SK-N-SH treated with all-trans-retinoic acid at 6 μM for 48 hours (cell line): Measurements from ENCODE around the gene DUSP14.

Source experiments
- ATAC-seq: fragments of 200-7000 bp; cut with Tn5 transposase; 3 replicates; pipeline ENCODE4 v1.9.1; 2020; ENCODE audit warnings: mild to moderate bottlenecking, moderate library complexity
- ARNTL ChIP-seq: fragments of 450-650 bp; formaldehyde crosslinking; IDR thresholded peaks from 2 replicates; pipeline ENCODE4 v1.5.0; 2020; ENCODE audit warnings: low read depth, mild to moderate bottlenecking, moderate library complexity, borderline replicate concordance
- BACH2 ChIP-seq: fragments of 250-450 bp; sonication (Bioruptor Pico); IDR thresholded peaks from 2 replicates; pipeline ENCODE4 v1.9.0; 2021; ENCODE audit warnings: mild to moderate bottlenecking, borderline replicate concordance
- CSDC2 ChIP-seq: fragments of 250-450 bp; sonication (Bioruptor Pico); IDR thresholded peaks from 2 replicates; pipeline ENCODE4 v1.5.0; 2020; ENCODE audit warnings: mild to moderate bottlenecking, moderate library complexity
- ESRRG ChIP-seq: fragments of 250-450 bp; sonication (Bioruptor Pico); IDR thresholded peaks from 2 replicates; pipeline ENCODE4 v1.6.1; 2021; ENCODE audit warnings: mild to moderate bottlenecking
- GLIS3 ChIP-seq: fragments of 250-450 bp; sonication (Bioruptor Pico); IDR thresholded peaks from 2 replicates; pipeline ENCODE4 v1.5.0; 2020; ENCODE audit warnings: mild to moderate bottlenecking, moderate library complexity
- ISL1 ChIP-seq: fragments of 250-450 bp; sonication (Bioruptor Pico); IDR thresholded peaks from 2 replicates; pipeline ENCODE4 v2.1.2; 2022; ENCODE audit warnings: mild to moderate bottlenecking, moderate library complexity
- OSR1 ChIP-seq: fragments of 250-450 bp; sonication (Bioruptor Pico); IDR thresholded peaks from 2 replicates; pipeline ENCODE4 v1.8.0; 2022; ENCODE audit warnings: moderate library complexity, mild to moderate bottlenecking, inconsistent platforms
- PPARA ChIP-seq: fragments of 250-450 bp; sonication (Bioruptor Pico); IDR thresholded peaks from 2 replicates; pipeline ENCODE4 v1.5.0; 2020; ENCODE audit warnings: mild to moderate bottlenecking, borderline replicate concordance
- RARB ChIP-seq: fragments of 250-450 bp; sonication (Bioruptor Pico); IDR thresholded peaks from 2 replicates; pipeline ENCODE4 v1.8.0; 2021; ENCODE audit warnings: mild to moderate bottlenecking, moderate library complexity
- TCF4 ChIP-seq: fragments of 250-450 bp; sonication (Bioruptor Pico); IDR thresholded peaks from 2 replicates; pipeline ENCODE4 v1.8.0; 2021; ENCODE audit warnings: mild to moderate bottlenecking, moderate library complexity, borderline replicate concordance
- TOX ChIP-seq: fragments of 250-450 bp; sonication (Bioruptor Pico); IDR thresholded peaks from 2 replicates; pipeline ENCODE4 v1.8.0; 2021; ENCODE audit warnings: mild to moderate bottlenecking, moderate library complexity, borderline replicate concordance
- ZFP3 ChIP-seq: fragments of 250-450 bp; sonication (Bioruptor Pico); IDR thresholded peaks from 2 replicates; pipeline ENCODE4 v1.5.0; 2020; ENCODE audit warnings: mild to moderate bottlenecking, moderate library complexity
- ZFP30 ChIP-seq: fragments of 450-650 bp; formaldehyde crosslinking; IDR thresholded peaks from 2 replicates; pipeline ENCODE4 v1.5.0; 2022; ENCODE audit warnings: mild to moderate bottlenecking, moderate library complexity
- ZNF565 ChIP-seq: fragments of 450-650 bp; formaldehyde crosslinking; conservative IDR thresholded peaks from 2 replicates; pipeline ENCODE4 v1.5.0; 2020; ENCODE audit warnings: low read depth, mild to moderate bottlenecking, moderate library complexity
- ZNF70 ChIP-seq: fragments of 450-650 bp; formaldehyde crosslinking; IDR thresholded peaks from 2 replicates; pipeline ENCODE4 v1.5.0; 2020; ENCODE audit warnings: mild to moderate bottlenecking, moderate library complexity
- ZNF8 ChIP-seq: fragments of 450-650 bp; formaldehyde crosslinking; IDR thresholded peaks from 2 replicates; pipeline ENCODE4 v1.5.0; 2020; ENCODE audit warnings: mild to moderate bottlenecking, moderate library complexity
- TF ChIP-seq, protein P1 (sequence below): fragments of 250-450 bp; sonication (Bioruptor Pico); IDR thresholded peaks from 2 replicates; pipeline ENCODE4 v1.8.0; 2021; ENCODE audit warnings: low read depth, mild to moderate bottlenecking, moderate library complexity, borderline replicate concordance
- TF ChIP-seq, protein P2 (sequence below): fragments of 250-450 bp; sonication (Bioruptor Pico); IDR thresholded peaks from 2 replicates; pipeline ENCODE4 v1.5.0; 2020; ENCODE audit warnings: mild to moderate bottlenecking, moderate library complexity
- TF ChIP-seq, protein P3 (sequence below): fragments of 250-450 bp; sonication (Bioruptor Pico); IDR thresholded peaks from 2 replicates; pipeline ENCODE4 v1.5.1; 2021; ENCODE audit warnings: mild to moderate bottlenecking, moderate library complexity
- TF ChIP-seq, protein P4 (sequence below): fragments of 250-450 bp; sonication (Bioruptor Pico); IDR thresholded peaks from 2 replicates; pipeline ENCODE4 v1.8.0; 2020; ENCODE audit warnings: mild to moderate bottlenecking, moderate library complexity, borderline replicate concordance

Gene DUSP14

DNA sequence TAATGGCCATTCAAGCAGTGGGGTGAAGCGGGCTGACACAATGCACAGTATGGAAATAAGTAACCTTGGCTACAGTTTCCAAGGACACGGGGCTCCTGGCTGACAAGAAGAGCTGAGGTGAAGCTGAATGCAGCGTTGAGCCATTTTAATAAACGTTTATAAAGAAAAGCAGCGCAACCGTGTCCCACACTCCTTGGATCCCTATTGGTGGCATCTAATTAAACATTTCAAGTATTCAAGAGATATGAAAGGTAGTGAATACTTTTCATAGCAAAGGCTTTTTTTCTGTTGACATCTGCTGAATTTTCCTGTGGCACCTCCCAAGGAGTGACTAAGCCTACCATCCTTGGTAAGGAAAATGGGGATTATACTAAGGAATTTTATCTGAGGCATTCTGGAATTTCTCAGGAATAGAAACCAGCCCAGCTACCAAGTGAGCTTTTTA is 26.5 kb downstream of the DUSP14 start:
- TF ChIP-seq BACH2 (CRISPR knock-in tag) (no peak), ZFP3 (CRISPR knock-in tag) (no peak), OSR1 (CRISPR knock-in tag) (no peak), ISL1 (peak; percentile 40; the same call in 1 of the 2 replicates), CSDC2 (CRISPR knock-in tag) (no peak), ESRRG (CRISPR knock-in tag) (no peak)
- TF ChIP-seq, protein P1, sequence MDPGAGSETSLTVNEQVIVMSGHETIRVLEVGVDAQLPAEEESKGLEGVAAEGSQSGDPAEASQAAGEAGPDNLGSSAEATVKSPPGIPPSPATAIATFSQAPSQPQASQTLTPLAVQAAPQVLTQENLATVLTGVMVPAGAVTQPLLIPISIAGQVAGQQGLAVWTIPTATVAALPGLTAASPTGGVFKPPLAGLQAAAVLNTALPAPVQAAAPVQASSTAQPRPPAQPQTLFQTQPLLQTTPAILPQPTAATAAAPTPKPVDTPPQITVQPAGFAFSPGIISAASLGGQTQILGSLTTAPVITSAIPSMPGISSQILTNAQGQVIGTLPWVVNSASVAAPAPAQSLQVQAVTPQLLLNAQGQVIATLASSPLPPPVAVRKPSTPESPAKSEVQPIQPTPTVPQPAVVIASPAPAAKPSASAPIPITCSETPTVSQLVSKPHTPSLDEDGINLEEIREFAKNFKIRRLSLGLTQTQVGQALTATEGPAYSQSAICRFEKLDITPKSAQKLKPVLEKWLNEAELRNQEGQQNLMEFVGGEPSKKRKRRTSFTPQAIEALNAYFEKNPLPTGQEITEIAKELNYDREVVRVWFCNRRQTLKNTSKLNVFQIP (CRISPR knock-in tag) = no peak
- ATAC-seq = peak; percentile 62

DNA sequence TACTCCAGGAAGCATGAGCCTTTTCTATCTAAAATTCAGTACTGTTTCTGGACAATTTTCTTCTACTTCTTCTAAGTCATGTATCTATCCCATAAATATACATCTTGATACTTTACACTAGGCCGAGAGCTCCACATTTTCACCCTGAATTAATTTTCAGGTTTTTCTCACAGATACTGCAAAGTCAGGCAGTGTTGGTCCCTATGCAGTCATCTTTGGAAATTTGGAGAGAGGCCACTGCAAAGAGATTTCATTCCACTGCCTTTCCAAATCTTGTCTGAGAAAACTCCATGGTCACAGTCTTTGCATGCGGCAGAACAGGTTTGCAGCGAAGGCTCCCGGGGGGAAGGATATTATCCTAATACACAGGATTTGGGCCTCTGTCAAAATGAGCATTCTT is 28.2 kb downstream of the DUSP14 start:
- TF ChIP-seq ZNF8 (CRISPR knock-in tag) (no peak), ARNTL (CRISPR knock-in tag) (no peak), PPARA (CRISPR knock-in tag) (no peak), ZFP3 (CRISPR knock-in tag) (no peak), GLIS3 (CRISPR knock-in tag) (no peak), RARB (CRISPR knock-in tag) (no peak)
- TF ChIP-seq, protein P2, sequence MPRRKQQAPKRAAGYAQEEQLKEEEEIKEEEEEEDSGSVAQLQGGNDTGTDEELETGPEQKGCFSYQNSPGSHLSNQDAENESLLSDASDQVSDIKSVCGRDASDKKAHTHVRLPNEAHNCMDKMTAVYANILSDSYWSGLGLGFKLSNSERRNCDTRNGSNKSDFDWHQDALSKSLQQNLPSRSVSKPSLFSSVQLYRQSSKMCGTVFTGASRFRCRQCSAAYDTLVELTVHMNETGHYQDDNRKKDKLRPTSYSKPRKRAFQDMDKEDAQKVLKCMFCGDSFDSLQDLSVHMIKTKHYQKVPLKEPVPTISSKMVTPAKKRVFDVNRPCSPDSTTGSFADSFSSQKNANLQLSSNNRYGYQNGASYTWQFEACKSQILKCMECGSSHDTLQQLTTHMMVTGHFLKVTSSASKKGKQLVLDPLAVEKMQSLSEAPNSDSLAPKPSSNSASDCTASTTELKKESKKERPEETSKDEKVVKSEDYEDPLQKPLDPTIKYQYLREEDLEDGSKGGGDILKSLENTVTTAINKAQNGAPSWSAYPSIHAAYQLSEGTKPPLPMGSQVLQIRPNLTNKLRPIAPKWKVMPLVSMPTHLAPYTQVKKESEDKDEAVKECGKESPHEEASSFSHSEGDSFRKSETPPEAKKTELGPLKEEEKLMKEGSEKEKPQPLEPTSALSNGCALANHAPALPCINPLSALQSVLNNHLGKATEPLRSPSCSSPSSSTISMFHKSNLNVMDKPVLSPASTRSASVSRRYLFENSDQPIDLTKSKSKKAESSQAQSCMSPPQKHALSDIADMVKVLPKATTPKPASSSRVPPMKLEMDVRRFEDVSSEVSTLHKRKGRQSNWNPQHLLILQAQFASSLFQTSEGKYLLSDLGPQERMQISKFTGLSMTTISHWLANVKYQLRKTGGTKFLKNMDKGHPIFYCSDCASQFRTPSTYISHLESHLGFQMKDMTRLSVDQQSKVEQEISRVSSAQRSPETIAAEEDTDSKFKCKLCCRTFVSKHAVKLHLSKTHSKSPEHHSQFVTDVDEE (CRISPR knock-in tag) = no peak
- ATAC-seq = no peak

DNA sequence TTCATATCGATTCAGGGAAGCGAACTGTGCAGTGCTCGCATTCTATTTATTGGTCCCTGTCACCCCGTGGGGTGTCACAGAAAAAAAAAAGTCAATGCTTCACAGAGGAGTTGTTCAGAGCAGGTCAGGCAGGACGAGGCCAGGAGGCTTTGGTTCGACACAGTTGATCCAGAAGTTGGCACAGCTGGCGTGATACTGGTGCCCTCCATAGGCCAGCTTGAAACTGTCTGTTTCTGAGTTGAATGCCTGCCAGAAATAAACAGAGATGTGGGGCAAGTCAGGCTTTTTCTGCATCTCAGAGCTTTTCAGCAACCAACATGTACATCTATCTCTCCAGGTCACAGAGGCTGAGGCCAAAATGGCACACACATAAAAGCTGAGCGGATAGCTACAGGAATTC is 29.1 kb downstream of the DUSP14 start:
- TF ChIP-seq, protein P3, sequence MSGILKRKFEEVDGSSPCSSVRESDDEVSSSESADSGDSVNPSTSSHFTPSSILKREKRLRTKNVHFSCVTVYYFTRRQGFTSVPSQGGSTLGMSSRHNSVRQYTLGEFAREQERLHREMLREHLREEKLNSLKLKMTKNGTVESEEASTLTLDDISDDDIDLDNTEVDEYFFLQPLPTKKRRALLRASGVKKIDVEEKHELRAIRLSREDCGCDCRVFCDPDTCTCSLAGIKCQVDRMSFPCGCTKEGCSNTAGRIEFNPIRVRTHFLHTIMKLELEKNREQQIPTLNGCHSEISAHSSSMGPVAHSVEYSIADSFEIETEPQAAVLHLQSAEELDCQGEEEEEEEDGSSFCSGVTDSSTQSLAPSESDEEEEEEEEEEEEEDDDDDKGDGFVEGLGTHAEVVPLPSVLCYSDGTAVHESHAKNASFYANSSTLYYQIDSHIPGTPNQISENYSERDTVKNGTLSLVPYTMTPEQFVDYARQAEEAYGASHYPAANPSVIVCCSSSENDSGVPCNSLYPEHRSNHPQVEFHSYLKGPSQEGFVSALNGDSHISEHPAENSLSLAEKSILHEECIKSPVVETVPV = no peak
- no peak for TF ChIP-seq CSDC2 (CRISPR knock-in tag)
- TF ChIP-seq TCF4 (CRISPR knock-in tag) = no peak
- no peak for TF ChIP-seq ZNF565 (CRISPR knock-in tag)

DNA sequence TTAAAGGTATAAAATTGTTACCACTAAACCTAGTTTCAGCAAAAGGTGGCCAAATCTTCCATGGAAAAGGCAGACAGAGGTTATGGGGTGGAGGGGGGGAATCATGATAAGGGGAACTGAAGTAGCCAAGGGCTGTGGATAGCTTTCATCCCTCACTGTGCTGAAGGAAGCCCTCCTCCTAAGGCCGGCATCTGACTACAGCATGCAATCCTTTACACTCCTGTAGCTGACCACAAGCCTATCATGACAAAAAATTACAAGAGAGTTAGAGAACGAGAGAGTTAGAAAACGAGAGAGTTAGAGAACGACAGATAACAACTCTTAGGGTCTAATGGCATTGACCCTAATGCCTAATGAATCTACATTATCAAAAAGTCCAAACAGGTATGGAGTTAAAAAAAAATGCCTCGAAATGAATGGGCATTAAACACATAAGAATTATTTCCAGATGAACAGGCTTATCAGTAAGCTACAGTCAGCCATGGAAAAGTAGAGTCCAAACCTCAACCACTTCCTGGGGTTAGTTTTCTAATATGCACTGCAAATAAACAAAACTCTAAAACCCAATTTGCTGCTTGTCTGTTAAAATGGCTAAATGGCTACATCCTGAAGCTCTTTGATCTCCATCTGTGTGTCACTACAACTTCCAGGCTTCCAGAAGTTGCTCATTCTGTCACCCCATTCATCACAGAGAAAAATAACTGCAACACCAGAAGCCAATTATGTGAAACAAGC is 29.7 kb downstream of the DUSP14 start:
- no peak for ATAC-seq
- TF ChIP-seq ZFP30 (no peak), GLIS3 (CRISPR knock-in tag) (no peak), ZNF8 (CRISPR knock-in tag) (no peak), ESRRG (CRISPR knock-in tag) (no peak), BACH2 (CRISPR knock-in tag) (no peak), ISL1 (no peak), ZNF70 (CRISPR knock-in tag) (no peak), ZNF565 (CRISPR knock-in tag) (no peak), TOX (CRISPR knock-in tag) (no peak), CSDC2 (CRISPR knock-in tag) (no peak)
- TF ChIP-seq, protein P2 (CRISPR knock-in tag) = no peak
- TF ChIP-seq, protein P4, sequence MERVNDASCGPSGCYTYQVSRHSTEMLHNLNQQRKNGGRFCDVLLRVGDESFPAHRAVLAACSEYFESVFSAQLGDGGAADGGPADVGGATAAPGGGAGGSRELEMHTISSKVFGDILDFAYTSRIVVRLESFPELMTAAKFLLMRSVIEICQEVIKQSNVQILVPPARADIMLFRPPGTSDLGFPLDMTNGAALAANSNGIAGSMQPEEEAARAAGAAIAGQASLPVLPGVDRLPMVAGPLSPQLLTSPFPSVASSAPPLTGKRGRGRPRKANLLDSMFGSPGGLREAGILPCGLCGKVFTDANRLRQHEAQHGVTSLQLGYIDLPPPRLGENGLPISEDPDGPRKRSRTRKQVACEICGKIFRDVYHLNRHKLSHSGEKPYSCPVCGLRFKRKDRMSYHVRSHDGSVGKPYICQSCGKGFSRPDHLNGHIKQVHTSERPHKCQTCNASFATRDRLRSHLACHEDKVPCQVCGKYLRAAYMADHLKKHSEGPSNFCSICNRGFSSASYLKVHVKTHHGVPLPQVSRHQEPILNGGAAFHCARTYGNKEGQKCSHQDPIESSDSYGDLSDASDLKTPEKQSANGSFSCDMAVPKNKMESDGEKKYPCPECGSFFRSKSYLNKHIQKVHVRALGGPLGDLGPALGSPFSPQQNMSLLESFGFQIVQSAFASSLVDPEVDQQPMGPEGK (CRISPR knock-in tag) = no peak

More for the DNA sequence above, 29.1 kb downstream of the DUSP14 start:
- no peak for ATAC-seq
